Nephron (organoid): ENCODE results near the gene SMC5.

ENCODE experiments used
- H3K27ac Mint-ChIP-seq, 3 experiments: 2 replicates each; pipeline ENCODE4 v1.8.0; 2020; ENCODE audit warnings: mixed read lengths in 3 of 3, mild to moderate bottlenecking in 2 of 3, moderate library complexity in 1 of 3
- H3K27me3 Mint-ChIP-seq: 2 replicates; pipeline ENCODE4 v1.8.0; 2021; ENCODE audit warnings: low read depth, mild to moderate bottlenecking, moderate library complexity, mixed read lengths
- H3K36me3 Mint-ChIP-seq: 2 replicates; pipeline ENCODE4 v1.8.0; 2020; ENCODE audit warnings: low read depth, mixed read lengths
- H3K4me1 Mint-ChIP-seq: 2 replicates; pipeline ENCODE4 v1.8.0; 2020; ENCODE audit warnings: mixed read lengths
- H3K4me3 Mint-ChIP-seq, 3 experiments: 2 replicates each; pipeline ENCODE4 v1.8.0; 2020; ENCODE audit warnings: mild to moderate bottlenecking in 3 of 3, mixed read lengths in 3 of 3, moderate library complexity in 2 of 3
- H3K9me3 Mint-ChIP-seq: 2 replicates; pipeline ENCODE4 v1.8.0; 2020; ENCODE audit warnings: mixed read lengths
- TF ChIP-seq, protein P1 (sequence below), 3 experiments: fragments of 200-600 bp; sonication (generic); IDR thresholded peaks; one replicate each; pipeline ENCODE4 v1.5.0; 2021; ENCODE audit warnings: antibody characterized with exemption in 3 of 3; ENCODE audit not compliant: unreplicated experiment in 3 of 3

SMC5 gene

DNA sequence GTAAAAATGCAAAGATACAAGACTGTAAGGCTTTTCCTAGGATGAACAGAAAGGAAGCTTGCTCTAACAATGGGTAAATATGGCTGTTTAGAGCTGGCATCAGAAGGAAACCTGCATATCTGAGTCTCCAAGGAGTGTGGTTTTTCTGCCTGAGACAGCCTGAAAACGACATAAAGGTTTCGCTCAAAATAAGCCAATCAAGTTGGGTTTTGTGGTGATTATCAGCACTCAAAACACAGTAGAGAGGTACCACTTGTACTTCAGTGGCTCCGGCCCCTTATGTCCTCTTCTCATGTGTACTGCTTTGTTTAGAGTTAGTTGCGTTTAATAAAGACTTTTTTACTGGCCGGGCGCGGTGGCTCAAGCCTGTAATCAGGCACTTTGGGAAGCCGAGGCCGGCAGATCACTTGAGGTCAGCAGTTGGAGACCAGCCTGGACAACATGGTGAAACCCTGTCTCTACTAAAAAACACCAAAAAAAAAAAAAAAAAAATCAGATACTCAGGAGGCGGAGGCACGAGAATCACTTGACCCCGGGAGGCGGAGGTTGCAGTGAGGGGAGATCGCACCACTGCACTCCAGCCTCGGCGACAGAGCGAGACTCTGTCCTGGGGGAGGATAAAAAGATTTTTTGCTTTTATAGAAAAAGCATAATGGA, 116.3 kb downstream of the SMC5 start:
- Mint-ChIP-seq H3K36me3 (no peaks in the 10 kb centered on the region), H3K9me3 (no peaks in the 10 kb centered on the region), H3K4me1 (no peaks in the 10 kb centered on the region), H3K4me3 (no peak overlapping the region), H3K27me3 (no peaks in the 10 kb centered on the region), H3K27ac (no peak overlapping the region)
- TF ChIP-seq, protein P1, sequence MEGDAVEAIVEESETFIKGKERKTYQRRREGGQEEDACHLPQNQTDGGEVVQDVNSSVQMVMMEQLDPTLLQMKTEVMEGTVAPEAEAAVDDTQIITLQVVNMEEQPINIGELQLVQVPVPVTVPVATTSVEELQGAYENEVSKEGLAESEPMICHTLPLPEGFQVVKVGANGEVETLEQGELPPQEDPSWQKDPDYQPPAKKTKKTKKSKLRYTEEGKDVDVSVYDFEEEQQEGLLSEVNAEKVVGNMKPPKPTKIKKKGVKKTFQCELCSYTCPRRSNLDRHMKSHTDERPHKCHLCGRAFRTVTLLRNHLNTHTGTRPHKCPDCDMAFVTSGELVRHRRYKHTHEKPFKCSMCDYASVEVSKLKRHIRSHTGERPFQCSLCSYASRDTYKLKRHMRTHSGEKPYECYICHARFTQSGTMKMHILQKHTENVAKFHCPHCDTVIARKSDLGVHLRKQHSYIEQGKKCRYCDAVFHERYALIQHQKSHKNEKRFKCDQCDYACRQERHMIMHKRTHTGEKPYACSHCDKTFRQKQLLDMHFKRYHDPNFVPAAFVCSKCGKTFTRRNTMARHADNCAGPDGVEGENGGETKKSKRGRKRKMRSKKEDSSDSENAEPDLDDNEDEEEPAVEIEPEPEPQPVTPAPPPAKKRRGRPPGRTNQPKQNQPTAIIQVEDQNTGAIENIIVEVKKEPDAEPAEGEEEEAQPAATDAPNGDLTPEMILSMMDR (IDR thresholded peaks at IDR 0.05; ENCODE audit: unreplicated experiment in 3 of 3) = no peak

DNA sequence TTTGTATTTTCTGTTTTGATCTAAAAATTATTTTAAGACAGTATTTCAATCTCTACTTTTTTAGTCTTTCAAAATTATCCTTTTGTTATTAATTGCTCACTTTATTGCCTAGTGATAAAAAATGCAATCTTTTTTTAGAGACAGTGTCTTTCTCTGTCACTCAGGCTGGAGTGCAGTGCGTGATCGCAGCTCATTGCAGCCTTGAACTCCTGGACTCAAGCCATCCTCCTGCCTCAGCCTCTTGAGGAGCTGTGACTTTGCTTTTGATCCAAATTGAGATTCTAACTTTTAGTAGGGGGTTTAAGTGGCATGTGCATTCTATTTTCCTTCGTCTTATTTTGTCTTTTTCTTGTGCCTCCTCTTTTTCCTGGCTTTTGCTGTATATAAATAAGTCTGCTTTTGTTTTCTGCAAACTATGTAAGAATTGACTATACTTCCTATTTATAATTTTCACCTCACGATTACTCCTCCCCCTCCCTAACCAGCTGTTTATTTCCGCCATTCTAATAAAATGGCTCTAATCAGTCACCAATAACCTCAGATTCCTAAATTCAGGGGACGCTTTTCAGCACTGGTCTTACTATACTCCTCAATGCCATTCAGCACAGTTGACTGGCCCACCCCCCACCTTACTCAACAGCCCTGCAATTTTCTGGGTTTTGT, 123.4 kb downstream of the SMC5 start:
- TF ChIP-seq, protein P1 (IDR thresholded peaks at IDR 0.05; ENCODE audit: unreplicated experiment in 3 of 3) = no peak
- Mint-ChIP-seq H3K9me3 (no peaks in the 10 kb centered on the region), H3K4me3 (no peak overlapping the region), H3K27me3 (no peaks in the 10 kb centered on the region), H3K27ac (no peak overlapping the region), H3K36me3 (no peaks in the 10 kb centered on the region), H3K4me1 (no peaks in the 10 kb centered on the region)

DNA sequence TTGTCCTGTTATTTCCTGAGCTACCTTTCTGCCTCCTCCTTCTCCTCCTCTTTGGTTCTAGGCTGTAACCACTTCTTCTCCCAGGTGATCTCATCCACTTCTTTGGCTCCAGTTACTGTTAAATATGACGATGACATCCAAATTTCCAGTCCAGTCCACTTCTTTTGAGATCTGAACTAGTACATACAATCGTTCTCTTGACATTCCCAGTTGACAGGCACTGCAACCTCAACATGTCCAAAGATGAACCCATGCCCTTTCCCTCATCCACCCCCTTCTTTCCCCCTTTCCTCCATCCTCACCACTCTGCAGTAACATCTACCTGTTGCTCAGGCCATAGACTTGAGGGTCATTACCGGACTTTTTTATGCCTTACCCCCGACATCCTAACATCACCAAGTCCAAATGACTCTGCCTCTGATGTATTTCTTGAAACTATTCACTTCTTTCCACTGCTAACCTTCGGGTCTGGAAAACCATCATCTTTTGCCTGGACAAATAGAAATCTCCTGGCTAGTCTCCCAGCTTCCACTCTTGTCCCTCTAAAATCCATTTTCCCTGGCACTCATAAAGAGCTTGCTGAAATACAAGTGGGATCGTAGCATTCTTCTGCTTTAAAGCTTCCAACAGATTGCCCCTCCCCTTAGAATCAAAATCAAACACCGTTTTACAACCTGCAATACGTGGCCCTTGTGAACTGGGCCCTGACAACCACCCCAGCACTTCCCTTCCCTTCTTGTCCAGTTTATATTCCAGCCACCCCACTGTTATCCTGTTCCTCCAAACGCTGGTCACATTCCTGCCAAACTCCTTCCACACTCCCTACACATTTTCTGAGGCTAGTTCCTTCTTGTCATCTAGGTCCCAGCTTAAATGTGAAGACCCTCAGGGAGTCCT, 124.2 kb downstream of the SMC5 start:
- H3K9me3 Mint-ChIP-seq = no peaks in the 10 kb centered on the region
- TF ChIP-seq, protein P1 (IDR thresholded peaks at IDR 0.05; ENCODE audit: unreplicated experiment in 3 of 3) = no peak
- H3K27me3 Mint-ChIP-seq = no peaks in the 10 kb centered on the region
- no peak overlapping the region for H3K27ac Mint-ChIP-seq
- no peak overlapping the region for H3K4me3 Mint-ChIP-seq
- no peaks in the 10 kb centered on the region for H3K36me3 Mint-ChIP-seq
- no peaks in the 10 kb centered on the region for H3K4me1 Mint-ChIP-seq

DNA sequence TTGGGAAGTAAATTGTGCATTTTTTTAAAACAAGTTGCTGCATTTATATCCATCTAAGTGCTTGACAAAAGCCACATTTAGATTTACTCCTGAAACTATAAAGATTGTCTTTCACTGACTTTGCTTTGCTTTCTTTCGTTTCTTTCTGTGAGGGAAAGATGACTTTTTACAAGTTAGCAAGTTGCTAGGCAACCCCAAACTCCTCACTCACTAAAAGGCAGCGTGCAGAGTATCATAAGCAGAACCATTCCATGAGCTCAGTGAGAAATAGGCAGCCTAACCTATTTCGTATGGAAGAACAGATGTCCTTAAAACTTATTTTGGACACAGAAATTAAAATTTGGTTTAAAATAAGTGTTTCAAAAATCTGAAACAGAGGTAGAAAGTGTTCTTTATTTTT, 126.6 kb downstream of the SMC5 start:
- Mint-ChIP-seq H3K4me3 (no peak overlapping the region), H3K4me1 (no peaks in the 10 kb centered on the region), H3K27ac (no peak overlapping the region), H3K9me3 (no peaks in the 10 kb centered on the region), H3K36me3 (no peaks in the 10 kb centered on the region), H3K27me3 (no peaks in the 10 kb centered on the region)
- TF ChIP-seq, protein P1 (IDR thresholded peaks at IDR 0.05; ENCODE audit: unreplicated experiment in 3 of 3) = no peak

DNA sequence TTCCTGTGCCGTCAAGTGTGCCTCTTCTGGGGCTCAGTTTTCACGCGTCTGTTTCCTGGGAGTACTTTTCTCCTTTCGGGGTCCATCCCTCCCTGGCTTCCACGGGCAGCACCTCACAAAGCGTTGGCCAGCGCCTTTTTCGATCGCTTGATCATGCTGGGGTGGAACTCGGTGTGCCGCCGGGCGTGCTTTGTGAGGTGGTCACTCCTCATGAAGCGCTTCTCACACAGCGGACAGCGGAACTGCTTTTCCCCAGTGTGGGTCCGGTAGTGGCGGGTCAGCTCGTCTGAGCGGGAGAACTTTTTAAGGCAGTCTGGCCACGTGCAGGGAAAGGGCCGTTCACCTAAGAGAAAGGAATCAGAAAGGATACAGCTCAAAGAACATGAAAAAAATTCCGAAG, 128.9 kb downstream of the SMC5 start:
- TF ChIP-seq, protein P1 (IDR thresholded peaks at IDR 0.05; ENCODE audit: unreplicated experiment in 3 of 3) = no peak
- Mint-ChIP-seq H3K27ac (no peak overlapping the region), H3K36me3 (no peaks in the 10 kb centered on the region), H3K9me3 (no peaks in the 10 kb centered on the region), H3K27me3 (no peaks in the 10 kb centered on the region), H3K4me1 (no peaks in the 10 kb centered on the region), H3K4me3 (no peak overlapping the region)
